Measurements from ENCODE around the gene TSHZ2.

The TSHZ2 gene

DNA sequence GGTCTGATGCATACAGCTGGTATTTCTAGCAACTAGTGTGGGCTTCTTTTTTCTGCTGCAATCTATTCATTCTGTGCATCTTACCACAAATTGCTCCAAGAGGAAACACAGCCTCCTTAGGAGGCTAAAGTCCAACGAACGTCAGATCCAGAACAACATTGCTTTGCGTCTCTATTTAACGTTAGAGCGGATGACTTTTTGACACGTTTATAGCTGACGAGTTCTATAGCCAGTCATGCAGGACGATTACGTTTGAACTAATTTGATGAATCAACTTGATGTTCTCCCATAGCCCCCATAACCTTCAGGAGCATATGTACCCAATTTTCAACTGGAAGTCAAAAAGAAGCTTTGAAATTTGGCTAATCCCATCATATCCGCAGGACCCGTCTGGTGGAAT lies 59.9 kb downstream of the TSHZ2 start:
- DNase-seq, result no peak

DNA sequence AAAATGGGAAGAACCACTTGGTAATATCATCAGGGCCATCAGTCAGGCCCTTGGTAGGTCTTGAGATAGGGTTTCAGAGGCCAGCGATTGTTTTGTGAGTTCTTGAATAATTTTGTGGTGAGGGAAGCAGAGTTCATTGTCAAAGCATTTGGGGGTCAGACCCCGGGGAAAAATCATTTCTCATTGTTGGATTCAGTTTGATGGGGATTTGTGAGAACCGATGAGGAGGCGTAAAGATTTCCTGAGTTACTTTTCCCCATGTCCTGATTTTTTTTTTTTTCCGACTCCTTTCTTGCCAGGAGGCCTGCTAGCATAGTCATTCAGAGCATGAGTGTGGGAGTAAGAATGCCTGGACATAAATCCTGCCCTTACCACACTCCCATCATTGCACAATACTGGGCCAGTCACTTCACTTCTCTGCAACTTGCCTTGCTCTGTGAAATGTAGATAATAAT lies 60.3 kb downstream of the TSHZ2 start:
- no peak for DNase-seq

DNA sequence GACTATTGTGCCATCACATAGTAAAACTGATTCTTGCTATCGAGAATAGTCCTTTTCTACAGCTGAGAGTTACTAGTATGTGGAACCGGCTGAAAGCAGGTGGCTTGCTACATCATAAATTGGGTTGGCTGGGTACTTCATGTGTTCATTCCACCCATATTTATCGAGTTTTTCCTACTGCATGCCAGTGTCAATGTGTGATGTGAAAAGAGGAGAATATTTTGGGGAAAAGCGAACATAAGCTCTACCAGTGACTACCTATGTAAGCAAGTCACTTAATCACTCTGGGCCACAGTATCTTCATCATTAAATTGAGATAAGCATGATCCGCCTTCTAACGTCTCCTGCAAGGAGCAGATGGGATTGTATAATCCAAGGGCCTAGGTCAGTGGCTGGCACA lies 61.0 kb downstream of the TSHZ2 start:
- DNase-seq, result no peak

DNA sequence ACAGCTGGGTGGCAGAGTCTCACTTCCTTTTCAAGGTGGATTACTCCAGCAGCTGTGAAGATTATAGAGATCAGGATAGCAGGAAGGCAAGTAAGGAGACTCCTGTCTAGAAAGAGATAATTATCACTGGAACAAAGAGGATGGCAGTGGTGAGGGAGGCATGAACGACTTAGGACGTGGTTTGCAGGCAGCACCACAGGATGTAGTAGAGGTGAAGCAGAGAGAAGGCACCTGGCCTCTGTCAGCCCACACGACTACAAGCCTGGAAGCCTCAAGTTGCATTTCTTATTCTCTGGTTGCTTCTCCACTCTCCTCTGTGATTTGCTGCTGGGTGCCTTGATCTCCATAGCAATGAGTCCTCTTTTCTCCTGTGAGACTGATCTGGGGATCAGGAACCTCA lies 62.7 kb downstream of the TSHZ2 start:
- no peak for DNase-seq

DNA sequence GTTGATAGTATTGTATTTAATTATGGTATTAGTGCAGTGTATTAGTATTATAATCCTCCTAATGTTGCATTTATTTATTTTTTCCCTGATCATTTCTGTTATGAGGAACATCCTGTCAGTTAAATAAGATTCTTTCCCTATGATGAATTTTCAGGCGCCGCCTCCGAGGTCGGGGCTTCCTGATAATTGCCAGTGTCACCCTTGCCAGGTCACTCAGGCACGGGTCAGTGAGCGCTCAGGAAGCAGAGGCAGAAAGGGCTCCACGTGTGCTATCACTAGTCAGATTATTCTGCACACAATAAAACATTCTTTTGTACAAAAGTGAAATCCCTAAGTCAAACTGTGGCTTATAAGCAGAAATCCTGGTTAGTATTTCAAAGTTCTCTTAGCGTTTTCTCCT lies 64.8 kb downstream of the TSHZ2 start:
- DNase-seq, result no peak

DNA sequence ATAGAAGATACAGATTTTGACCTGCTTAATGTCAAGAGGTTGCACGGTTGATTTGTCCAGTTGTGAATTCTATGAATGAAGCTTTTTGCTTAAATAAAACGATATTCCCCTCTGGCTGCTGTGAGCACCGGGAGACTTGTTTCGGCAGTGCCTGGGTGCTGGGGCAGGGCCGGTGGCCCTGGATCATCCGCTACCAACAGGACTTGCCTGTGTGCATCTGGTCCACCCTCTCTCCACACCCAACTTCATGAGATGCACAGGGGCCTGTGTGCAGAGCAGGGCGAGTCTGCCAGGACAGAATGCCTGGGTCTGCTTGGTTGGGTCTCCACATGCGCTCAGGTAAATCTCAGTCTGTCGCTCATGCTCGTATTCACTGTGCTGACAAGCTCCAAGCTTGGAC lies 65.5 kb downstream of the TSHZ2 start:
- DNase-seq, result no peak

DNA sequence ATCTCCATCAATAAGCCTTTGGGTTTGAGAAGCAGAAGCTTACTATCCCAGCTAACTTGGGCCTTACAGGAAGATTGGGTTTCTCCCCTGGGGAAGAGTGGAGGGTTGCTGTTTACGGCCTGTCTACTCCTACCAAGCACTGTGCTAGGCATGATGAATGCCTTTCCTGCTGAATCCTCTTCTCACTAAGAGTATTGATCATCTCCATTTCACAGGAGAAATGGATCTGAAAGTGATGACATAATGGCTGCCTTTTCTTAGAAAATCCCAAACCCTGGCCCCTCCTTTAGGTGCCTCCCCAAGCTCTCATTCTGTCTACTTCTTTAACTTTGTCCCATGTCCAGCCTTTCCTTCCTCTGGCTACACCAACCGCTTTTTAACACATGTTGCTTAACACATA lies 66.1 kb downstream of the TSHZ2 start:
- no peak for DNase-seq

DNA sequence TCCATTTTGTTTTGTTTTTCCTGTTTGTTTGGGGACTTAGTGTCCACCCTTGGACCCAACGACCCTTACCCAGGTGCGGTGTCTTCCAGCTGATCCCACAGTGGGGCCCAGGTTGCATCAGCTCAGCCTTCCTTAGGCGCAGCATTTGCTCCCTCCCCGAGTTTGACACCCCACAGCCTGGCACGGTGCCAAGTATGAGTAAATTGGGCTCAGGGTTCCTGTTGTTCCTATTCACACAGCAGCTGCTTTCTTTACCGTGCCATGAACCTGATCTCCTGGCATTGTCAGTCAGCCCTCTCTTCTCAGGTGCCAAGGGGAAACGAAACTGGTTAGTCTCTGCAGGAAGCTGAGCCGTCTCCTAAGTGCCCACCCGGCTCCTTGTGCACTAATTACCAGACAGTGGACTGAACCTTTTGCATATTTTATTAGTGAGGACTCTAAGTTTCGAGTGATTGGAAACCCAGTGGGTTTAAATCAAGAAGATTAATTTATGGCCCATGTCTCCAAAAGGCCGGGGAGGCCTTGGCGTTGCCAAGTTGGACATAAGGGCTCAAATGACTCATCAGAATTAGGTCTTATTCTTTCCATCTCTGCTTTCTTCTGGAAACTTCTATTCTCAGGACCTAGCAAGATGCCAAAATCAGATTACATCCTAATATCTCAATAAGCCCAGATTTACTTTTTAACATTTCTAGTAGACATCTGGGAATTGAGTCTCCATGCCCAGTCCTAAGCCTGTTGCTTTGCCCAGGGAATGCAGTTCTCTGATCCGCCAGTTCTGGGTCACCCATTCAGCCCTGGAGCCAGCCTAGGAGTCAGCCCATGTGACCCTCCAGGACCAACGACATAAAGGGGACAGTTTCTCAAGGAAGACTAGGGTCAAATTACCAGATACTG lies 68.8 kb downstream of the TSHZ2 start:
- no peak for DNase-seq

DNA sequence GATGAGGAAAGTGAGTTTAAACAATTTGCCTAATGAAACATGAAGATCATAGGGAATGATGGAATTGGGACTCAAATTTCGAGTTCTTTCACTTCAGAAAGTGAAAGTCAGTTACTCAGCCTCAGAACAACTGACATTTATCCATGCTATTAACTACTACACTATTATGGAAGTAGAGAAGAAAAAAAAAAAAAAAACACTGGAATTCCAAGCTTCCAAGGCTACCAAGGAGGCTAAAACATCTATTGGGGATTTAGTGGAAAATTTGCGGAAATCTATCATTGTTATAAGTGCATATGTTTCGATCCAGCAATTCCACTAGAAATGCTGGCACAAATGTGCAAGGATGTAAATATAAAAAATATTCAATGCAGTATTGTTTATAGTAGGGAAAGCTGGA lies 70.4 kb downstream of the TSHZ2 start:
- DNase-seq, result no peak

DNA sequence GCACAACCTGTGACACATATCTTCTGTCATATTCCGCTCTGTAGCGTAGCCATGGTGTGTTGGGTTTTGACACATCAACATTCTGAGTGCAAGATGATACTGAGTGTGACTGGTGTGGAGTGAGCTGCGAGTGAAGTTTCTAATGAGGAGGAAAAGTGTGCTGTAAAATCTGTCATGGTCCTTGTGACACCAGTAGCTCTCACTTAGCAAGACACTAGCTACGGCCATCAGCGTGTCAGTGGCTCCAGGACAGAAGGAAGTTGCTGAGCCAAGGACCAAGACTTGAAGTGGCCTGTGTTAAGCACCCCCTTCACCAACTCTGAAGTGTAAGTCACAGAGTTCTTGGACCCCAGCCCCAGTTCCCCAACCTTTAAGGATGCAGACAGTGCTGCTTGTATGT lies 72.1 kb downstream of the TSHZ2 start:
- DNase-seq, result no peak

DNA sequence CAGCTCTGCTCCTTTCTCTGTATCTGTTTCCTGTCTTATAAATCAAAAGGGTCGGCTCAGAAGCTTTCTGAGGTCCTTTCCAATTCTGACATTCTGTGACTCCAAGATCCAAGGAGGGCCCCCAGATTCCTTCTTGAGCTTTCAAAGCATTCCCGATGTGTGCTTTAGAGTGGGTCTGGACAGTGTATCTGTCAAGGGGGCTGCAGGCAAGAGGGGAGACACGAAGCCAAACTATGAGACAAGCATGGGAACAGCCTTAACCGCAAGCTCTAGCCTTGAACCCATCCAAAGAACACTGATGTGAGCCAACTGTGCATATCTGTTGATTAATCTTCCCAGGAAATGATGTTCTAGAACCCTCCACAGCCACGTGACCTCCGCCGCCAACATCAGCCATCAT lies 73.8 kb downstream of the TSHZ2 start:
- no peak for DNase-seq

DNA sequence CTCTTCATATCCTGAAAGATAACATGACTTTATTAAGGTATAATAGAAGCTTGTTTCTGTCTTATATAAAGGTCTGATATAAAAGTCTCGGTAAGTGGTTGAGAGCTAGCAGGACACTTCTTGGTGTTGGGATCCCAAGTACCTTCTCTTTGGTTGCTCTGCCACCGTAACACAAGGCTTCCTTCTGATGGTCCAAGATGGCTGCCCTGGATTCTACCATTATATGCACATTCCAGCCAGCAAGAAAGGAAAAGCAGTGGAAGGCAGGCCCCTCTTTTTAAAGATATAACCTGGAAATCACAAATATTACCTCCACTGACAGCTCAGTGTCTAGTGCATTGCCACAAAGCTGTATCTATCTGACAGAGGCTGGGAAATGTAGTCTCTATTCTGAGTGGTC lies 75.0 kb downstream of the TSHZ2 start:
- no peak for DNase-seq

DNA sequence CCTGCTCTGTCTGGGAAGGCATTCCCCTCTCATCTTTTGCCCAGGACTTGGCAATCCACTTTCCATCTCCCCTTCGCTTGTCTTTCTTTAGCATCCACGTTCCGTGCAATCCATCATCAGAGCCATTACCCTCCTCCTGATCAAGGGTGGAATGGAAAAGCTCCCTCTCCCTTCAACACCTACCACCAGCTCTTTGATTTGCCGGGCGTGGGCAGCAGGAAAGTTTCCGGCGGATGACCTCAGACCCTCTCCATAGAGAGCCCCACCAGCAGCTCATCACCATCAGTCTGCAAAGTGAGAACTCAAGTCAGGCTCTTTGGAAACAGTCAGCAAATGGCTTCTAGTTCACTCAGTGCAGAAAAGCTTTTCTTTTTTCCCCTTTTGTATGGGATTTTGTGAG lies 76.2 kb downstream of the TSHZ2 start:
- no peak for DNase-seq

DNA sequence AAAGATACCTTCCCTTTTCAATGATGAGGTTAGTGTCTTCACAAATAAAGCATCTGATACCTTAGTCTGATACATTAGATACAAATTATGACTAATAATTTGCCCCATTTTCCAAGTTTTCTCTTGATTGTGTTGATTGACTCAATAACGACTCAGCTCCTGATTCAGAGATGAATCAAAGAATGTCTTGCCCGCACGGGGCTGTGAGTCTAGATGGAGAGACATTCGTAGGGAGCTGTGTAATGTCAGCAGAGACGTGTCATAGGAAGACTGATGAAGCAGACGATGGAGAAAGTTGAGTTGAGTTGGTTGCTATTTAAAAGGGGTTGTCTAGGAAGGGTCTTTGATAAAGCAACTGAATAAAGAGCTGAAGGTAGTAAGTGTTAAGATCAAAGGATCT lies 78.2 kb downstream of the TSHZ2 start:
- DNase-seq, result no peak

DNA sequence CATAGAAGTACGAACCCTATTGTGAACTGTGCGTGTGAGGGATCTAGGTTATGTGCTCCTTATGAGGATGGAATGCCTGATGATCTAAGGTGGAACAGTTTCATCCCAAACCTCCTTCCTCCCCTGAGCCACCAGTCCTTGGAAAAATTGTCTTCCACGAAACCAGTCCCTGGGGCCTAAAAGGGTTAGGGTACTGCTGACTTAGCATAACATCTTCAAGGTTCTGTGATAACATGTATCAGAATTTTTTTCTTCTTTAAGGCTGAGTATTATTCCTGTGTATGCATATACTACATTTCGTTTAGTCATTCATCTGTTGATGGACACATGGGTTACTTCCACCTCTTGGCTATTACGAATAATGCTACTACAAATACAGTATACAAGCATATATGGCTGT lies 80.2 kb downstream of the TSHZ2 start:
- DNase-seq, result no peak

DNA sequence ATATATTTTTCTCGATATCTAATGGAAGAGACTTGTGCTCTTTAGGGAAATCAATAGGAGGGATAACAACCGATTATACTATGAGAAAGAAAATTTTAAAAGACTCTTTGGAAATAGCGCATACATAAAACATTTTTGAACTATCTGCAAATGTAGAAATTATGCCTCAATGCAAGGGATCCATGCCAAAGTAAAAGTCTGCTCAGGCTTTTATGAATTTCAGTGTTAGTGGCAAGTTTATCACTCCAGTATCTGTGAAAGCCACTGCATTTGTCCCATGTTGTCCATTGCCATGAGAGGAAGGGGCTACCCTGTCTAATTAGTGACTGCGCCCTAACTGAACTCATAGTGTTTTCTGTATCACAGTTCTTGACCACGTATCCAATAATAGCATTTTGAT lies 81.4 kb downstream of the TSHZ2 start:
- DNase-seq, result no peak

DNA sequence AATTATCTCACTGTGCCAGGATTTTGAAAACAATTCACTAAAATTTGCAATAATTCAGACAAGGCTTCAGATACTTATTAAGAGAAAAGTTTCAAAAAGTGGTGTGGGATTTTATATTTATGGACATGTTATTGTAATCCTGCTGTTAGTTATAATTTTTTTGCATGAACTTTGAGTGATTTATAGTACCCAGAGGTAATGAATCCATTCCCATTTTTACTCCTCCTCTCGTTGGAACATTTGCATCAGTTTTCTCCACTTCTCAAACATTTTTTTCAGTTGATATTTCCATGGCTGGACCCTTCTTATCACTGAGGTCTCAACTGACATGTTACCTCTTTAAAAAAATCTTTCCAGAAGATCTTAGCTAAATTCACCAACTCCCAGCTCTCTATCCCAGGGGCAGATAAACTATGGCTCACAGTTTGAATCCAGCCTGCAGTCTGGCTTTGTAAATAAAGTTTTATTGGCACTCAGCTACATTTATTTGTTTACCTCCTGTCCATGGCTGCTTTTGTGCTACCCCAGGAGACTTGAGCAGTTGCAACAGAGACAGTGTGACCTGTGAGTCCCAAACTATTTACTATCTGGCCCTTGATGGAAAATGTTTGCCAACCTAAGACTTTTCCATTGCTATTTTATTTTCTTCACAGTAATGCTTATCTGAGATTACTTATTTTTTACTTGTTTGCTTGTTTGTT lies 83.4 kb downstream of the TSHZ2 start:
- no peak for DNase-seq

DNA sequence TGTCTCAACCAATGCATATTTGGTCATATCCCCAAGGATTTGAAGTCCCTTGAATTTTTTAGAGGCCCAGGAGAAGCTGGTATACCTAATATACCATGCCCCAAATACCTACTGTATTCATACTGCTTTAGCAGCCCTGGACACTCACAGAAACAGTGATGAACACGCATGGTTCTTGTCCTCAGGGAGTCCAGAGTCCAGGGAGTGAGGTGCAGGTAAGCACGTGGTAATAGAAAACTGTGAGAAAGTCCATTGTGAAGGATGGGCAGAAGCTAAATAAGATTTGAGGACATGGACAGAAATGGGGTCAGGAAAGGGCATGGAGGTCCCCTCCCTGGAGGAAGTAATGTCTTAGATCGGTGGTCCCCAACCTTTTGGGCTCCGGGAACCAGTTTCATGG lies 85.4 kb downstream of the TSHZ2 start:
- DNase-seq, result no peak

DNA sequence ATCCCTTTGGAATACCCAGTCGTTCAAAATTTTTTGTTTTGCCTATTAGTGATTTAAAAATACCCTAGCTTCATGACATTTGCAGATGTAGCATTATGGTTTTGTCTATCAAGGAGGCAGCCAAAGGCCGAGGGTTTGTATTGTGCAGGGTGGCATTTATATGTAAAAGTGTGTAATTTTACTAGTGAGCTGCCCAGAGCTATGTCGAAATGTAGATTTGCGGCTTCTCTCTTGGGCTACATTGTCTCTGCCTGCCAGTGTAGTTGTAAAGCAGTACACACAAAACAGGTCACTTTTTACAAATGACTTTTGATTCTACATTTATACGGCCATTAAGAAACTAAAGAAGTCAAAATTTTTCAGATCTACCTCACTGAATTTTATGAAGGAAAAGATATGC lies 87.7 kb downstream of the TSHZ2 start:
- no peak for DNase-seq

DNA sequence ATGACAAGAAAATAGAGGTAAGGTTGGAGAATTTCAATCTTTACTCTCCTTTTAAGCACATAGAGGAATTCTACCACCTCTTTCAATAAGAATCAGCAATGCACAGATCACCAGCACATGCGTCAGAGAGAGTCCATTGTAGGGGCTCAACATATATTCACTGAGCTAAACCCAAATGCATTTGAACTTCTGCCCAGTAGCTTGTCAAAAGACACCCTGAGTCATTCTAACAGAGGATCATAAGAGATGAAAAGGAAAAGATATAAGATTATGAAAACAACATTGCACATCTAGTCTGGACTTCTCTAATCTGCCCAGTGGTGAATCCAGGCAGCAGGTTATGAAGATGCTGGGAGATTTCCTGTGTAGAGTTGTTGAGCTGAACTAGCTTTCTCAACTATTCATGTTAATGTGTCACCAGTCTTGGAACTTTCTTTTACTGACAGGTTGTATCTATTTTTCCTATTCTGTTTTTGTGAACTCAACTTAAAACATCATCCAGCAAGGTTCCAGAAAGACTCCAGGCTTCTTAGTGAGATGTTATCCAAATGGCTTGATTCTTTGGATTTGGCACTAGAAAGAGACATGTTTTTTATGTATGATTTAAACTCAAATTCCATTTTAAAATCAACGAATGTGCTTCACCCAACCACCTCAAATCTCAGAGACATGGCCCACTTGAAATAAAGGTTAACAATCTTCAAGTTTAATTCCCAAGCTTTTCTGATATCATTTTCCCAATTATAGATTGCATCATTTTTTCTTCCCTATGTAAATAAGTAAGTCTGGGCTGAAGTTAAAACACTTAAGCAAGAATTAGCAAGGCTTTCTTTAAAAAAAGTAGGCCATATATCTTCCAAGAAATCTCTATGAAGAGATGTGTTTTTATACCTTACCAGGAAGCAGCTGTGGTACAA lies 89.3 kb downstream of the TSHZ2 start:
- no peak for DNase-seq

DNA sequence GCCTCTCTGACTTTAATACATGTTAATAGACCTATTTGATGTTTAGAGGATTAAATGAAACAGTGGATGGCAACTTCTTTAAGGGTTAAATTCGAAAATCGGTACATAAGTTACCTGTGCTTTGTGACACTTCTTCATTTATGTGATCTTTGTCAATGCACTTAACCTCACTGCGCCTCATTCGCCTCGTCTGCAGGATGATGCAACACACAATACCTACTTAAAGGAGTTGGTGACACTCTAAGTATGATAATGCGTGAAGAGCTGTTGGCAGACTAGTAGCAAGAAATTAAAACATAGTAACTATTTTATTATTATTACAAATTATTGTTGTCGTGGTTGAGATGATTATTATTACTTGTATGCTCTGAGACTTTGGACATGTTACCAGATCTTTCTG lies 92.8 kb downstream of the TSHZ2 start:
- DNase-seq, result no peak

DNA sequence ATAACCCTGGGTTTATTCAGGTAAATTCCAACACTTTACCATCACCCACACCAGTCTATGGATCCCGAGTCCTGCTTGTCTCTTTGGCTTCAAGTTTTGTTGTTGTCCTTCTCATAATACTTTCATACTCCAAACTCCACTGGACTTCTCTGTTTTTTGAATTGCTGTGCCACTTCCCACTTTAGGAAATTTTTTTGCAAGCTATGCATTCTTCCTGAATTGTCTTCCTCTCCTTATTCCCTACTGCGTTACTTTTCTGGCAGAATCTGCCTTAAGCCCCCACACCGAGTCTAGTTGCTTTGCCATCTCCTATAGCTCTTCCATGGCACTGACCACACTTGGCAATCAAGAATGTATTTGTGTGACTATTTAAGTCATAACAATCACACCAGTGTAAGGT lies 96.1 kb downstream of the TSHZ2 start:
- DNase-seq, result no peak

DNA sequence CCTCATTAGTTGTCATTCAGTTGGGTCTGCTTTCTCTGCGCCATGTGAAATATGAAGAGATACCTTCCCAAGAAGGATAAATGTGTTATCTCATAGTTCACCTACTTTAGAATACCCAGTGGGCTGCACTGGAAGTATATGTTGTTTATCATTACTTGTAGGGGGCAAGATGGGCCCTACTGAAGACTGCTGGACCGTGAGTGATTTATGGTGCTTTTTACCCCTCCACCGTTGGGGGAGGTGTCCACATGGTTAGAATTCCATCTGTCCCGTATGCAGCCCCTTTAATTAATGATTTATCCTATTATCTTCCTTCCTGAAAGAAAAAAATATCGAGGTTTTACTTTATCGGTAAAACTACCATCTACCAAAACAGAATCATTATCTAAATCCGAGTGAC lies 97.0 kb downstream of the TSHZ2 start:
- DNase-seq, result no peak

DNA sequence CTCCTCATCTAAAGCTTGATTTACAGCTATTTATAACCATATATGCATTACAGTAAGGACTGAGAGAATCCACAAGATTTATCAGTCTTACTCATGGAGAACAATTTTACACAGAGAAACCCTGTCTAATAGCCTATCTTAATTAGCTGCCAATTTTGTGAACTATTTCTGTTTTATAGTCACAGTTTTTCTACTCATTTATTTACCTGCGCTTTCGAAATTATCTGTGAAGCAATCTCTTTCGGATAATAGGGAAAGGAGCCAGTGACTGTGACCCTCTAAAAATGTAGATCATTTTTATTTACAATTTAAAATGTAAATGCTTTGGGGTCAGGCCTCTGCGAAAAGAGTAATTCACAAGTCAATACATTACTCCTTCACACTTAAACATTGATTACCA lies 98.1 kb downstream of the TSHZ2 start:
- no peak for DNase-seq
